DMS 273 (cell line): ENCODE results near the gene TRIM6.
"Not testable (repeated sequence)": the region's sequence is repeated elsewhere in the genome, so short reads cannot be mapped to it uniquely, and the experiment has no call there.

Experiments used
- DNase-seq: peaks from one replicate; lab custom pipeline; 2025; ENCODE audit not compliant: unreplicated experiment; lab: John Stamatoyannopoulos, UW

TRIM6 gene, protein sequence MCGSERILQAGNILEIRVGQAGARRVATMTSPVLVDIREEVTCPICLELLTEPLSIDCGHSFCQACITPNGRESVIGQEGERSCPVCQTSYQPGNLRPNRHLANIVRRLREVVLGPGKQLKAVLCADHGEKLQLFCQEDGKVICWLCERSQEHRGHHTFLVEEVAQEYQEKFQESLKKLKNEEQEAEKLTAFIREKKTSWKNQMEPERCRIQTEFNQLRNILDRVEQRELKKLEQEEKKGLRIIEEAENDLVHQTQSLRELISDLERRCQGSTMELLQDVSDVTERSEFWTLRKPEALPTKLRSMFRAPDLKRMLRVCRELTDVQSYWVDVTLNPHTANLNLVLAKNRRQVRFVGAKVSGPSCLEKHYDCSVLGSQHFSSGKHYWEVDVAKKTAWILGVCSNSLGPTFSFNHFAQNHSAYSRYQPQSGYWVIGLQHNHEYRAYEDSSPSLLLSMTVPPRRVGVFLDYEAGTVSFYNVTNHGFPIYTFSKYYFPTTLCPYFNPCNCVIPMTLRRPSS

DNA sequence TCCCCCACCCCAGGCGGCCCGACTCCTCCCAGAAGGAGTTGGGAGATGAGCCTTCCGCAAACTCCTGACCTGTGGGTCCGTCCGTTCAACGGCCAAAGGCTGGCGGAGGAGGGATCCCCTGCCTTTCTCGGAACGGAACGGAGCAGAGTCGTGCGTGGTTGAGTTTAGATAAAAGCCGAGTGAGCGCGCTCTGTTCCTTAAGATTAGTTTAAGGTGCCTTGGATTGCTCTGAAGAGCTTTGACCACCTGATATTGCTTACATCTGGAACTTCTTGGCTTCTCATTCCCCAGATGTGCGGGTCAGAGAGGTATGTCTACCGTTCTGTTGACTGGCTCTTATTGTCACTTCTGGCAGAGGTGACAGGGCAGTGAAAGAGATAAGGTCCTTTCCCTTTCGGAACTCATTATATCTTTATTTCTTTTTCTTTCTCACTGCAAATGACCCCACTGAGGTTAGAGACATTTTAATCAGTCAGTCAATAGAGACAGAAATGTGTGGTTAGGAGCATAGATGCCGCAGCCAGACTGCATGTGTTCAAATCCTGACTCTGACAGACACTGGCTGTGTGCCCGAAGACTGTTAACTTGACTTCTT lies at the start of gene TRIM6:
TRIM6 (plus strand) TSS at position 31 of the 595 bp plus-strand sequence; CDS start at position 292, 261 bp downstream.
- no peak for DNase-seq

DNA sequence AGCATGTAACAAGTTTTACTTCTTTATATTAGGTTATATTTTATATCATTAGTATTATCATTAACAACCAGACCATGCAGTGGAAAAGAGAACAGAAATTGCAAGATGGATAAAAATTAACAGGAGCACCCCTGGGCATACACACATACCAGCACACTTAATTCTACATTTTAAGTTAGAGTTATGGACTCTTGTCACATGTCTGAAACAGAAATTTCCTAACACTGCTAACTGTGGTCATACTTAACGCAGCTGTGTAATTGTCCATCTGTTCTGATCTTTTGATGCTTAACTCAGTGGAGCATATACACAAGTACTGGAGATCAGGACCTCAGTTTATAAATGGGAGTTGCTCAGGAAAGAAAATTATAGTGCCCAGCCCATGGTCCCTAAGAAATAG lies 48.5 kb upstream of the TRIM6 start:
- DNase-seq, result no peak

DNA sequence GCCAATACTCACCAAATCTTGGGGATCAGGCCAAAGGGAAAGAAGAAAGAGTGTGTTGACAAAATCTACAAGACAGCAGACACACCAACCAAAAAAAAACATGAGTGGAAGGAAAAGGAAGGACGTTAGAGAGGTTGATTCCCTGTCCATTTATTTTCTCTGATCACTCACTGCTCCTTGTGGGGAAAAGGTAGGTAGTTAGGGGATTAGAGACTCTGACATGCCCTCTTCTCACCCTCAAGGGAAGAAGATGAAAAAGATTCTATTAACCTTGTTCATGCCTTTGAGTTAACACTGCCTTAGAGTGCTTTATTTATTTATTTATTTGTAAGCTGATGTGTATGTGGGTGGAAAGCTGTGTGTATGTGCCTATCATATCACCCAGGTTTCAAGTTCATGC lies 48.0 kb upstream of the TRIM6 start, which contains the start of gene OR52H1:
OR52H1 (minus strand) TSS at position 101 of the 400 bp plus-strand sequence. CDS start 3,035 bp downstream, outside the sequence.
- no peak for DNase-seq

DNA sequence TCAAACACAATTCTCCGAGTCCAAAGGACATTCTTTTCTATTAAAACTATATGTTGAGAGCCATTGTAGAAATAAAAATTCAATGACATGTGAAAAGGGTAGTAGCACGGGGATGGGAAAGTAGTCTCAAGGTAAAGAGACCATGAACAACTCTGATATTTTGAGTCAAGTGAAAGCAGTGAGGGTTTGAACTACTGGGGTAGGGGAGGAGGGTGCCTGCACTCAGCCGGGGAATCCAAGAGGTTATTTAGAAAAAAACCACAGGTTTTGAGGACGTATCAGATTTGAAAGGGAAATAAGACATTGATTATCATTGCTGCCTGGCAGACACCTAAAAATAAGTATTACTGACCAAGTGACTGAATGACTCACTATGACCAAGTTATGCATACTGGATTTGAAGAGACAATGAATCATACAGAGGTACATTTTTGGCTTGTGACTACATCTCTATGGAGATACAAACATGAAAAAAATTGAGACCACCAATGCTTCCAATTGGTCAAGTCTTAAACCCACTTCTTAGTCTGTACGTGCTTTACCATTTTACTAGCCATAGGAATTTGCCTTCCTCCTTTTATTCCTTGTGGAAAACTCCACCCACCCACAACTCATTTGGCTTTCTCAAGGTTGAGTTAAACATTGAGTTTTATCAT lies 45.9 kb upstream of the TRIM6 start:
- no peak for DNase-seq

DNA sequence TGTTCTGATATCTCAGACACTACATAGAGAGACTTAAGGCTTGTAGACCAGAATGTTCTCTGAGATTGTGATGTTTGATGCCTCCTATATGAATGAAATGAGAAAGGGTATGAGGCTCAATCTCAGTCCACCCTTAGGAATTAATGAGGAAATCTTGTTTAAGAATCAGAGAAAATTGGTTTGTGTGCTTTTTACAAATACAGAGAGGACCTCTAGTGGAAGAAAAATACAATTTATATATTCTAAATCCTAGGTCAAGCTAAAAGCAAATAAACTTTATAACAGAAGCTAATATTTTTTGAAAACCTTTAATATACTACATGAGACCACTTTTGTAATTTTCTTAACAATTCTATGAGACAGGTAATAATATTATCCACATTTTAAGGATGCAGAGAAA lies 43.1 kb upstream of the TRIM6 start:
- no peak for DNase-seq

DNA sequence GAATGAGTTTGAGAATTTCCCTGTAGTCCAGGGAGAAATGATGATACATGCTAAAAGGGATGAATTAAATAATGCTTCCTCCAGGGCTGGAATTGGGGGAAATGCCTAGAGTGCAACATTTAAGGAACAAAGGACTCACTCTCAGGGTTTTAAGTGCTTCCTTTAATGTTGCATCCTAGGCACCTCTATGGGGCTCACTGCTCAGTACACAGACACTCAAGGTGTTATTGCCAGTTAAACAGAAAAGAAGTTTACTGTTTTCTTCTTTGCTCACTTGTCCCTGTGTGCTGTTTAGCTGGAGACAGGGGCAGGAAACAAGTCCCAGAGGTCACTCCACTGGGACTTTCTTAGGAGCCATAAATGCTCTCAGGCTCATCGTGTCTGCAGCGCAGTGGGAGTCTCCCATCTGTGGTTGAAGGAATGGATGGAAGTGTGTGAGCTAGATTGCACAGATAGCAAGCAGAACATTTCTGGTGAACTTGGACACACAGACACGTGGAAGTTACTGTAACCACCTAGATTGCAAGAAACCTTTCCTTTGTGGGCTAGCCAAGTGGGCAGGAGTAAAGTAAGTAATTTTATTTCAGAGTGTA lies 39.7 kb upstream of the TRIM6 start:
- no peak for DNase-seq

DNA sequence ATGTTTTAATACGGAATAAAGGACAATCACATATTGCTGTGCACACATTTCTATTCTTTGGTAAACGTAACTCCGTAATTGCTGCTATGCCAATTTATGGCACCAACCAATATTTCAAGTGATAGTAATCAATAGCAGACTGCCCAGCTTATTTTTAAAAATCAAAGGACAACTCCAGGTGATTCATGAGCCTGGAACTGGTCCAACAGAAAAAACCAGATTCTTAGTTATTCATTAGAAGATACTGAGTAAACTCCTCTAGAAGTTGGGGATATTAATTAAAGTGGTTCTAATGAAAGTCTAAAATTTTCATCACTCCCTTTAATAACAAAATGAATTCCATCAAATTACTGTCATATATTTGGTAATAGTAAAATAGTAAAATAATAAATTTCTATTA lies 38.7 kb upstream of the TRIM6 start:
- DNase-seq, result no peak

DNA sequence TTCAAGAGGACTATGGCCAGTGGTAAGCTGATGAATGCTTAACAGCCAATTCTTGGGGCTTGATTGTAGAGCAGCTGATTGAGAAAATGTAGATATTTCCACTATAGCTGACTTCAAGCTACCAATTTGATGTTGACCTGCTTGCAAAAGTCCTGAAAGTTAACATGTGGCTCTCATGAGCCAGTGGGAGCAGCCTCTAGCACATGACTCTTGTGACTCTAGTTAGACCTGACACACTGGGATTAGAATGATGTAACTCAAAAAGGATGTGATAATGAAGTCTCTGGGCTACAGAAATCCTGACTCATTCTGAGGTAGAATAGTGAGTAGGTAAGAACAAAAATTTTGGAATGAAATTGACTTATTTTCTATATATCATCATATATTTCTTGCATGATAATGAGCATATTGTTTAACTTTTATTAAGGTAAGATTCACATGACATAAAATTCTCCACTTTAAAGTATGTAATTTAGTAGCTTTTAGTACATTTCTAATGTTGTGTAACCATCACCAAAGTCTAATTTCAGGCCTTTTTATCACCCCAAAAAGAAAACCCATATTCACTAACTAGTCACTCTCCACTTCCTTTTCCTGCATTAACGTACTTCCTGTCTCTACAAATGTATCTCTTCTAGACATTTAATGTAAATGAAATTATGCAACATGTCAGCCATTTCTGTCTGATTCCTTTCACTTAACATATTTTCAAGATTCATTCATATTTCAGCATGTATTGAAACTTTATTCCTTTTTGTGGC lies 32.0 kb upstream of the TRIM6 start:
- no peak for DNase-seq

DNA sequence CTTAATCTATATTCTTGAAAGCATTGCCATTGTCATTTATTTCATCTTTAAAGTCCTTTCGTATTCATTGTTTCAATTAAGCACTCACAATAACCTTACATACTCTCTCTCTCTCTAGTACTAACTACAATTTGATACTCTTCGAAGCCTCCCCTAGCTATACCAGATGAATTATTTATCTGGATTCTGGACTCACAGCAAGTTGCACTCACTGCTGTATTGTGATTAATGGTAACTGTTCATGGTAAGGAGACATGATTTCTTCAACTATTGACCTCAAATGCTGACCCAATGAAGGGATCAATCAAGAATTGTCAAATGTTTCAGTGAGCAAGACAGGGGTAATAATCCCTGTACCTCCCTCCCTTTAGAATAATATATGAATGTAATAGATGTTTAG lies 21.8 kb upstream of the TRIM6 start:
- no peak for DNase-seq

DNA sequence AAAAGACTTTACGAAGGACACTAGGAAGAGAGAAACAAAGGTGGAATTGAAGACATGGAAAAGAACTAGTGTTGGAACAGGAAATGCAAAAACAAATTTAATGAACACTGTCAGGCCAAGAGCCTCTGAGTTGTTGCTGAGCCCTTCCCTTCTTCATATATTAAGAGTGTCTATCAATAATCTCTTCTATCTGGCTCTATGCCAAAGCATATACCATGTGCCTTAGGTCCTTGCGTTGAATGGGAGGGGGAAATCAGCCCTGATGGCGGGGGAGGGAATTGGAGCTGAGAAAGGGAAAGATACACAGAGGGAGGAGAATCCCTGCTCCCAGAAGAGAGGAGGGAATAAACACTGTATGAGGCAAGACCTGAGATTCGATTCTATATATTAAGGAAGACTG lies 21.3 kb upstream of the TRIM6 start:
- no peak for DNase-seq

DNA sequence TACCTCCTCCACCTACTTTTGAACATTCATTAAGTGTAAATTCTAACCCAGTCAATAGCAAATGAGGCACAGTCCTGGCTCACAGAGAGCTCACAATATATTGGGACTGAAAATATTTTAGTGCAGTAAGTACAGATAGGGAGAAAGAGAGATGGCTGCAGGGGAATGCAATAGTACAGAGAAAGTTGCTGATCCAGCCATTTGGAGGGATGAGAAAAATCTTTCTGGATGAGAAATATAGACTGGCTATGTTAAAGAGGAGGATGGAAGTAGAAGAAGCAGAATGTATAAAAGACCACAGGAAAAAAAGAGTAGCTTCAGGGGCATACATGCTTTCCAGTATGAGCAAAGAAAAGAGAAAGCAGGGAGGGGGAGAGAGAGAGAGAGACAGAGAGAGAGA lies 19.3 kb upstream of the TRIM6 start:
- DNase-seq, result no peak

DNA sequence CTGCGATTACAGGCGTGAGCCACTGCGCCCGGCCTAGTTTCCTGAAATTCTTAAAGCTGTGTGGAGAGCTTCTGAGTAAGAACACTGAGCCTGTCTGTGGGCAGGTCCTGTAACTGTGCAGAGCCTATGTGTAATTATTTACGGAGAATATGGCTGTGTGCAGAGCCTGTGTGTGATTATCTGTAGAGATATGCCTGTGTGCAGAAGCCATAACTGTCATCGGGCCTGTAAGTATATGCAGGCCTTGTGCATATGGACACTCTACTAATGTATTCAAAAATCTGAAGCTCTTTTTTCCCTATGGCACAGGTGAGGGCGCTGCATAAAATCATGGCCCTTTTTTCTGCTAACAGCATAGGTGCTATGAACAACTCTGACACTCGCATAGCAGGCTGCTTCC lies 15.9 kb upstream of the TRIM6 start, which contains the start of gene OR52B6:
OR52B6 (plus strand) TSS at position 301 of the 400 bp plus-strand sequence; CDS start at position 301, 0 bp downstream.
- DNase-seq, result no peak

DNA sequence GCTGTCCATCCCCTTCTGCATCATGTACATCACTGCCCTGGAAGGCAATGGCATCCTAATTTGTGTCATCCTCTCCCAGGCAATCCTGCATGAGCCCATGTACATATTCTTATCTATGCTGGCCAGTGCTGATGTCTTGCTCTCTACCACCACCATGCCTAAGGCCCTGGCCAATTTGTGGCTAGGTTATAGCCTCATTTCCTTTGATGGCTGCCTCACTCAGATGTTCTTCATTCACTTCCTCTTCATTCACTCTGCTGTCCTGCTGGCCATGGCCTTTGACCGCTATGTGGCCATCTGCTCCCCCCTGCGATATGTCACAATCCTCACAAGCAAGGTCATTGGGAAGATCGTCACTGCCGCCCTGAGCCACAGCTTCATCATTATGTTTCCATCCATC lies 15.4 kb upstream of the TRIM6 start:
- DNase-seq, result no peak

DNA sequence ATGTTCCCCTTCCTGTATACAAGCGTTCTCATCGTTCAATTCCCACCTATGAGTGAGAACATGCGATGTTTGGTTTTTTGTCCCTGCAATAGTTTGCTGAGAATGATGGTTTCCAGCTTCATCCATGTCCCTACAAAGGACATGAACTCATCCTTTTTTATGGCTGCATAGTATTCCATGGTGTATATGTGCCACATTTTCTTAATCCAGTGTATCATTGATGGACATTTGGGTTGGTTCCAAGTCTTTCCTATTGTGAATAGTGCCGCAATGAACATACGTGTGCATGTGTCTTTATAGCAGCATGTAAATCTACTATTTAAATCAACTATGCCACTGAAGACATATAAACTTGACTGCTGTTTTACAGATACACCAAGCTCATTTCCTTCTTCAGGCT lies 12.0 kb upstream of the TRIM6 start:
- not testable (repeated sequence) for DNase-seq

DNA sequence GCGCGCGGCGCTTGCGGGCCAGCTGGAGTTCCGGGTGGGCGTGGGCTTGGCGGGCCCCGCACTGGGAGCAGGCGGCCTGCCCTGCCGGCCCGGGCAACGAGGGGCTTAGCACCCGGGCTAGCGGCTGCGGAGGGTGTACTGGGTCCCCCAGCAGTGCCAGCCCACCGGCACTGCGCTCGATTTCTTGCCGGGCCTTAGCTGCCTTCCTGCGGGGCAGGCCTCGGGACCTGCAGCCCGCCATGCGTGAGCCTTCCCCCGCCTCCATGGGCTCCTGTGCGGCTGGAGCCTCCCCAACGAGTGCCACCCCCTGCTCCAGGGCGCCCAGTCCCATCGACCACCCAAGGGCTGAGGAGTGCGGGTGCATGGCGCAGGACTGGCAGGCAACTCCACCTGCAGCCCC lies 6.5 kb upstream of the TRIM6 start:
- not testable (repeated sequence) for DNase-seq

DNA sequence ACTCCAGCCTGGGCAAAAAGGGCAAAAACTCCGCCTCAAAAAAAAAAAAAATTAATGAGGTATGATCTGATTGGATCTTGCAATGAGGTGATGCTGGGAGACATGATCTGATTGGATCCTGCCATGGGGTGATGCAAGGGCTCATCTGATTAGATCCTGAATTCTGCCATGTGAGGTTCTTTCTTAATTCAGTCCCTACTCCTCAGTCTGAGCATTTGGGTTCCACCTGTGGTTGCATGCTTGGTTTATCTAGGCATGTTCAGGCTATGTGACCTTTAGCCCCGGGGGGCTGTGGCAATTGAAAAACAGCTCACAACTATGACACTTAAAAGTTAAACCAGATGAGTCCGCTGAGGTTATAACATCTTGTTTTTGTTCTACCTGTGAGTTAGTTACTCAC lies 4.8 kb upstream of the TRIM6 start:
- no peak for DNase-seq

DNA sequence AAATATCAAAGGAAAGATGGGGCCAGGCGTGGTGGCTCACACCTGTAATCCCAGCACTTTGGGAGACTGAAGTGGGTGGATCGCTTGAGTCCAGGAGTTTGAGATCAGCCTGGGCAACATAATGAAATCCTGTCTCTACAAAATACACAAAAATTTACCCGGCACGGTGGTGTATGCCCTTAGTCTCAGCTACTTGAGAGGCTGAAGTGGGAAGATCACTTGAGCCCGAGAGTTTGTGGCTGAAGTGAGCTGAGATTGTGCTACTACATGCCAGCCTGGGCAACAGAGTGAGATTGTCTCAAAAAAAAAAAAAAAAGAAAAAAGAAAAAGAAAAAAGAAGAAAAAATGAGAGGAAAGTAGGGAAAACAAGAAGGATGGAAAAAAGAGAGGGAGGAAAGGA lies 3.8 kb upstream of the TRIM6 start:
- no peak for DNase-seq

DNA sequence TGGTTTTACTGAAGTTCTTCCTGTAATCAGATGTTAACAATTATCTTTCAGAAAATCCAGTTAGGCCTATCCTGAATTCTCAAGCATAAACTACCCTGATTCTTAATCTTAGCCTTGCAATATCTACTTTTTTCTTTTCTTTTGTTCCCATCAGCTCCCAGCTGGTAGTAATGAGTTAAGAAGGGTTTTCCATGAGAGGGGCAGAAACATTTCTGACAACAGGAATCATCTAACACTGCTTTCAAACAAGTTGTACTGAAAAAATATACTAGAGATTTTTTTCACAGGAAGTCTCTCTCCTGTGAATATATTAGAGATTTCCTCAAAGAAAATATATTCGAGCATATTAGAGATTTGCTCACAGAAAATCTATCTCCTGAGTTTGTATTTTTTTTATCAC lies 3.3 kb upstream of the TRIM6 start:
- DNase-seq, result no peak

DNA sequence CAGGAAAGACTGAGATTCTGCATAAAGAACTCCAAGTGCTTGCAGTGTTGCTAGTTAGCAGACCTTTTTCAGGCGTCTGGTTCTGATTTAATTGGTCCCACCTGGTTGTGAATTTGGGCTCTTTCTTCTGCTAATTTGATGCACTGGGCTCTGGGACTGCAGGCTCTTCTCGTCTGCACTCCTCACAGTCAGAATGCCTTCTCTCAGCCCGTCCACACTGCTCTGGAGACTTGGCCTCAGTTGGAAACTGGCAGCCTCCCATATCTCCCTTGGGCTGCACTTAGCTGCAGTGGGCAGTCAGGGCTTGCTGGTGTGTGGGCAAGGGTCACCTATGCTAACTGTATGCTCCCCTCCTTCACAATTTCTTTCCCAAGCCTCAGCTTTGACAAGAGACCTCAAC lies 1.5 kb downstream of the TRIM6 start:
- DNase-seq, result no peak

DNA sequence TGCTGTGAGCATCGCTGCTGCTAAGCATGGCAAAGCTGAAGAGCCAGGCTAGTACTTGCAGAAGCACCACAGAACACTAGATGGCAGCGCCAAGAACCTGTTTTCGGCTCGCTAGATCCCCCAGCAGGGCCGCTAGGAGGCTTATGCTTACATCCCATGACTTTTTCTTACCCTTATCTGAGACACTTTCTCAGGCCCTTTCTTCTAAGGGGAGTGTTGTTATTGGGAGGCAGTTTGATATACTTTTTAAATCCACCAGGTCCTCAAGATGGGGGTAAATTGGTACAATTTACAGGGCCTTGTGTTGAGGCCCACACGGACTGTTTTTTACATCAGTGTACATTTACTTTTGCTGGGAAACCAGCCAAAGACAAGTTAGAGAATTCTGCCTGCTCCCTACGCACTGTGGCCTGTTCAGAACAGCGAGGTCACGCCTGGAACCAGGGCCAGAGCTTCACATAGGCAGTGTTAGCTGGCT lies 4.0 kb downstream of the TRIM6 start:
- peak; percentile 72 for DNase-seq
